ENCODE measurements around the gene CFAP97. TPM values are rescaled to one million over a fixed set of nuclear protein-coding genes. Genes with fewer than 3 reads are reported as not detected.

Gene CFAP97
- total RNA-seq, 2 donors from 2014 or later, result 27.6 to 42.2 TPM

DNA sequence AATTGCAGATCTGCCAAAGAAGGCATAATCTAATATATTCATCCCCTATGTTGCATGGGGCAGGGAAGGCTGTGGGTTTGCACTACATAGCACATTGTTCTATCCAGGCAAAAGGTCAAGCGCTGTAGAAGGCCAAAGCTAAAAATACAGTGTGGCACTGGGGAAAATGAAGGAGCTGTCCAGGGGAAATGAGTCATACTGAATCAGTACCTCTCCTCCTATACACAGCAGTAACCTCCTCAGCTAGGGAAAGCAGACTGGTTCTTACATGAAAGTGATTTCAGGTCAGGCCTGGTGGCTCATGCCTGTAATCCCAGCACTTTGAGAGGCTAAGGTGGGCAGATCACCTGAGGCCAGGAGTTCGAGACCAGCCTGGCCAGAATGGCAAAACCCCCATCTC, 91.7 kb downstream of the CFAP97 start:
- no peaks in the 10 kb centered on the region for H3K9me3 Mint-ChIP-seq
- DNase-seq (ENCODE audit: low spot score in 2 of 2) (no peak), ATAC-seq (peak; percentile 41 to 95)
- no peak overlapping the region for H3K27ac Mint-ChIP-seq
- H3K36me3 Mint-ChIP-seq, result no peaks in the 10 kb centered on the region

- Mint-ChIP-seq H3K36me3 (no peaks in the 10 kb centered on the region), H3K27ac (no peak overlapping the region), H3K9me3 (no peaks in the 10 kb centered on the region)
- DNase-seq (ENCODE audit: low spot score in 2 of 2) (no peak), ATAC-seq (no peak)
Observed at GRCh38 chr4:185110375-185110823, 93.4 kb downstream of the CFAP97 start.

DNA sequence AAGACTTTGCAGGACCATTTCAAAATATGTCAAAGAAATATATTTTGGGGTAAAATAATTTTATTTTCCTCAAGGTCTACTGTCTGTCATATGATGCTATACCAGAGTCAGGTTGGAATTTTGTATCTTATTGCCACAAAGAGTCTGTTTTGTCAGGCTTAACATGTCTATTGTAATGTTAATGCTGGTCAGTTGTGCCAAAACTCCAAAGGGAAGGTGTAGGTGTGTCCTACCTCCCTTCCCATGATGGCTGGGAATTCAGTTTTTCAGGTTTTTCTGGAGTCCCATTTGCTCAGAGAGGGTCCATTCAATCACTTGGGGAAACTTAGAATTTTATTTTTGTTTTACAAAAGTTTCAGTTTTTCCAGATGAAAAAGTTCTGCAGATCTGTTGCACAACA, 94.1 kb downstream of the CFAP97 start:
- no peak for ATAC-seq
- Mint-ChIP-seq H3K27ac (no peak overlapping the region), H3K36me3 (no peaks in the 10 kb centered on the region), H3K9me3 (no peaks in the 10 kb centered on the region)
- DNase-seq (ENCODE audit: low spot score in 2 of 2), result no peak

Other genes with a start within 250 kb of the CFAP97 start
- not detected for gene HELT, start 185.5 kb downstream of the CFAP97 start, total RNA-seq
- gene SLC25A4, start 60.7 kb downstream of the CFAP97 start, total RNA-seq, result 1 to 10 TPM; 3.1 to 8.1 TPM
- 10 to 100 TPM in 1 of 2 donors, 1 to 10 TPM in 1; 9.8 to 19.9 TPM for gene SNX25, start 5.6 kb upstream of the CFAP97 start, total RNA-seq
- gene LRP2BP, start 191.9 kb upstream of the CFAP97 start, total RNA-seq, result 1 to 10 TPM in 1 of 2 donors, under 1 TPM in 1; 0.68 to 1.7 TPM
- gene ANKRD37, start 192.8 kb upstream of the CFAP97 start, total RNA-seq, result 10 to 100 TPM in 1 of 2 donors, 1 to 10 TPM in 1; 9.1 to 44.5 TPM
- 10 to 100 TPM; 28.7 to 40.0 TPM for gene UFSP2, start 222.0 kb upstream of the CFAP97 start, total RNA-seq